ENCODE results near the gene MUC4.
"Not testable (repeated sequence)": the region's sequence is repeated elsewhere in the genome, so short reads cannot be mapped to it uniquely, and the experiment has no call there.

DNA sequence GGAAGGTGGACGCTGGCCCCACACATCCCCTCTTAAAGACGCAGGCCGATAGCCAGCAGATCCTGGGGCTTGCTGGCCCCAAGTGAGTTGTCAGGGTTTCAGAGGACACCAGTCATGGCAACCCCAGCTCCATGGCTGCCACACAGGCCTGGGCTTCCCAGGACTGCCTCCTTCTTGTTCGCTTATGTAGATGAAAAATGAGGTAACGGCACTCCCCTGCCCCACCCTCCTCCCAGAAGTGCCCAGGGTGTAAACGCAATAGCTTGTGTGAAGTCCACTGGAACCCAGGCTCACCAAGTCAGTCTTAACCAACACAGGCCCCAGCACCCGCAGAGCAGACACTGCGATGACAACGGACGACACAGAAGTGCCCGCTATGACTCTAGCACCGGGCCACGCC, 87.4 kb downstream of the MUC4 start:
- TF ChIP-seq TAF1, POLR2A (IDR thresholded peaks at IDR 0.05; ENCODE audit: low read depth, low read length): not testable (repeated sequence)

Data from GM12891 (cell line).